ENCODE measurements around the gene NCF2.

DNA sequence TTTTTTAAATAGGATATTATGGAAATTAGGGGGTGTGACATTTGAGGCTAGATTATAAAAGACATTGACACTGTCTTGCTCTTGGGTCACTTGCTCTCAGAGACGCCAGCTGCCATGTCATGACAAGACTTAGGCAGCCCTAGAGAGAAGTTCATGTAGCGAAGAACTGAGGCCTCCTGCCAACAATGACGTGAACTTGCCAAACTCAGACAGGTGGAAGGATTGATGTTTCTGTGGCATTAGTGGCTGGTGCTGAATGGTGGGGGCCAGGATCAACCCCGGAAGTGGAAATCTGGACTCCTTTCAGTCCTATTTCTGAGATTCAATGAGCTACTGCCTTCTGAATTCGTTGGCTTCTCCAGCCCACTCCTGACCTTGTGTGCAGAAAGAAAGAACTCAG, 14.7 kb downstream of the NCF2 start:
- TF ChIP-seq POLR2A (IDR thresholded peaks at IDR 0.05), result no peak
- TF ChIP-seq, protein P1, sequence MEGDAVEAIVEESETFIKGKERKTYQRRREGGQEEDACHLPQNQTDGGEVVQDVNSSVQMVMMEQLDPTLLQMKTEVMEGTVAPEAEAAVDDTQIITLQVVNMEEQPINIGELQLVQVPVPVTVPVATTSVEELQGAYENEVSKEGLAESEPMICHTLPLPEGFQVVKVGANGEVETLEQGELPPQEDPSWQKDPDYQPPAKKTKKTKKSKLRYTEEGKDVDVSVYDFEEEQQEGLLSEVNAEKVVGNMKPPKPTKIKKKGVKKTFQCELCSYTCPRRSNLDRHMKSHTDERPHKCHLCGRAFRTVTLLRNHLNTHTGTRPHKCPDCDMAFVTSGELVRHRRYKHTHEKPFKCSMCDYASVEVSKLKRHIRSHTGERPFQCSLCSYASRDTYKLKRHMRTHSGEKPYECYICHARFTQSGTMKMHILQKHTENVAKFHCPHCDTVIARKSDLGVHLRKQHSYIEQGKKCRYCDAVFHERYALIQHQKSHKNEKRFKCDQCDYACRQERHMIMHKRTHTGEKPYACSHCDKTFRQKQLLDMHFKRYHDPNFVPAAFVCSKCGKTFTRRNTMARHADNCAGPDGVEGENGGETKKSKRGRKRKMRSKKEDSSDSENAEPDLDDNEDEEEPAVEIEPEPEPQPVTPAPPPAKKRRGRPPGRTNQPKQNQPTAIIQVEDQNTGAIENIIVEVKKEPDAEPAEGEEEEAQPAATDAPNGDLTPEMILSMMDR (IDR thresholded peaks at IDR 0.05), result no peak

Measured in uterus (tissue), 2 donors.